Stimulated activated CD8-positive, alpha-beta memory T cell treated with anti-CD3 and anti-CD28 coated beads, Interleukin-15, amount 100 ng/mL, for 24 hours (primary cell): ENCODE data around the gene ELP1.
"Not testable (repeated sequence)": the region's sequence is repeated elsewhere in the genome, so short reads cannot be mapped to it uniquely, and the experiment has no call there.

Experiments
- DNase-seq: peaks from one replicate; pipeline ENCODE4 v3.0.0-alpha.2; 2020; ENCODE audit warnings: low read depth

ELP1 gene

GRCh38 chr9:108933231-108933717 lies 650 bp downstream of the ELP1 start:
- no peak for DNase-seq

- DNase-seq, result no peak
Measured at GRCh38 chr9:108928386-108928785, 5.5 kb downstream of the ELP1 start.

DNA sequence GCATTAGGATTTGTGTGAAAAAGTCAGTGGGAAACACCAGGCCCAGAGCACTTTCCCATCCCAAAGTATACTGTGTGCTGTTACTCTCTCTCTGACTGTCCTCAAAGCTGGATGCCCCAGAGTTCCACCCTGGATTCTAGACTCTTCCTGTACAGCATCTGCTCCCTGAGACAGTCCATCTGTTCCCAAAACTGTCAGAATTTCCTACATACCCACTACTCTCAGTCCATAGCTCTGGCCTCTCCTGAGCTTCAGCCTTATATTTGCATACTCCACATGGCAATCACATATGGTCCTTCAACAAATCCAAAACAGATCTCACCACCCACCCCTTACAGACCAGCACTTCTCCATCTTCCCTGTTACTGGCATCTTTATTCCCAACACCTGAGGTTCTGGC lies 9.5 kb downstream of the ELP1 start:
- no peak for DNase-seq

- DNase-seq, result no peak
Measured at GRCh38 chr9:108921200-108921599, 12.7 kb downstream of the ELP1 start.

- DNase-seq, result not testable (repeated sequence)
Measured at GRCh38 chr9:108920401-108920800, 13.5 kb downstream of the ELP1 start.

DNA sequence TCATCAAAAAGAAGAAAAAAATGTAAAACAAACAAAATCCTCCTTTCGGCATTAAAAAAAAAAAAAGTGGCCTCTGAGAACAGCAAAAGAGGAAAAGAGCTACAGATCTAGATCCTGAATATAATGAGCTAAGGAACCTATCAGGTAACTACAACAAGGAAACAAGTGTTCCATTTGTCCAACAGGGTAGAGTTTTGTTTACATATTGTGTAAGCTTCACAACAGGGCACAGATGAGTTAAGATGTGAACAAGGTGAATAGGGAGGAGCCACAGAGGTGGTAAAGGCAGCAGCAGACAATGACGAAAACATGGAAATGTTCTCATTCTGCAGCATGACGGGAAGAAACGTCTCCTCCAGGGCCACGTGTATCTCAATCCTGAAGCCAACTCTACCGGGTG lies 14.4 kb downstream of the ELP1 start:
- no peak for DNase-seq

DNA sequence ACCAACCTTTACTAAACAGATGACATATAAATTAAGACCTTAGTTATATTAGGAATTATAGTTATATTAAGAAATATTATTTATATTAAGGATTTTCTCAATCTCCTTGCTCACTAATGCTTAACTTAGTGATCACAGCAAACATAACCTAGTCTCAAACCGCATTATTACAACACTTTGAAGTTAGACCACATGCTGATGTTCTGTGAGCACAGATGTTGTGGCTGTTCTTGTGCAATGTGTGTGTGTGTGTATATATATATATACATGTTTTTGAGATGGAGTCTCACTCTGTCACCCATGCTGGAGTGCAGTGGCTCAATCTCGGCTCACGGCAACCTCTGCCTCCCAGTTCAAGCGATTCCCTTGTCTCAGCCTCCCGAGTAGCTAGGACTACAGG lies 20.5 kb downstream of the ELP1 start:
- no peak for DNase-seq

- no peak for DNase-seq
Measured at GRCh38 chr9:108911820-108912219, 22.1 kb downstream of the ELP1 start.

DNA sequence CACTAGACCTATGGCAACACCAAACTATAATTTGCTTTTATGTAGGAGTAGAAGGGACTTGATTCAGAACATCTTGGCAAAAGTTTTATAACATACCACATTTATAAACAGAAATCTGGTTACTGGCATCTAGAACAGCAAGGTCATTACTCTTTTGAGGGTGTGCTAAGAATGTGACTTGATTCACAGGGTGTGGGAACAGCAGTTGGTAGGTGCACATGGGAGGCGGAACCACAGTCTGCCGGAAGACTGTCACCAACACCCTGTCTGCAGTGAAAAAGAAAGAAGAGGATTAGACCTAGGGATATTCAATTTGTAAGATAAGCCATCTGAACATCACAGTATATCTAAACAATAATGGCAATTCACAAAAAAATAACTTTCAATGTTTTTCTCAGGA lies 23.0 kb downstream of the ELP1 start:
- no peak for DNase-seq

- no peak for DNase-seq
Measured at GRCh38 chr9:108910402-108910801, 23.5 kb downstream of the ELP1 start.

DNA sequence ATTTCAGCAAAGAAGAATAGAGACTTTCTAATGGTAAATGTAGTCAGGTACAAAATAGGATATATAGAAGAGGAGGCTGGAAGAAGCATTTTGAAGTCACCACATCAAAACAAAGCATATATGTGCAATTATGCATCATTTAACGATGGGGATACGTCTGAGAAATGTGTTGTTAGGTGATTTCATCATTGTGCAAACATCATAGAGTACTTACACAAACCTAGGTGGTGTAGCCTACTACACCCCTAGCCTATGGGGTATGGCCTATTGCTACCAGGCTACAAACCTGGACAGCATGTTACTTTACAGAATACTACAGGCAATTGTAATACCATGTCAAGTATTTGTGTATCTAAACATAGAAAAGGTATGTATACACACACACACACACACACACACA lies 28.4 kb downstream of the ELP1 start:
- DNase-seq, result no peak

DNA sequence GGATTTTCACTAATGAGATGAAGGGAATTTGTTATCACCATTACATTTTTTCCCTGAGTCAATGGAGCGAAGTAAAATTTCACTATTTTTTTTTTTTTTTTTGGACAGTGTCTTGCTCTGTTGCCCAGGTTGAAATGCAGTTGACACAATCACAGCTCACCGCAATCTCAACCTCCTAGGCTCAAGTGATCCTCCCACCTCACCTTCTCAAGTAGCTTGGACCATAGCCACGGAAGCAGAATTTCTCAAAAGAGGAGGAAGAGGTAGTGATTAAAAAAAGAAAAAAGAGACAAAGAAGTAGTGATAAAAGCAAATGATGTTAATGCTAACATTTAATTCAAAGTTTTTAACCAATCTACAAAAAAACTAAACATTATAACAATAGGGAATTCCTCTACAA lies 29.8 kb downstream of the ELP1 start:
- DNase-seq, result no peak

- no peak for DNase-seq
Measured at GRCh38 chr9:108903420-108904103, 30.4 kb downstream of the ELP1 start.

DNA sequence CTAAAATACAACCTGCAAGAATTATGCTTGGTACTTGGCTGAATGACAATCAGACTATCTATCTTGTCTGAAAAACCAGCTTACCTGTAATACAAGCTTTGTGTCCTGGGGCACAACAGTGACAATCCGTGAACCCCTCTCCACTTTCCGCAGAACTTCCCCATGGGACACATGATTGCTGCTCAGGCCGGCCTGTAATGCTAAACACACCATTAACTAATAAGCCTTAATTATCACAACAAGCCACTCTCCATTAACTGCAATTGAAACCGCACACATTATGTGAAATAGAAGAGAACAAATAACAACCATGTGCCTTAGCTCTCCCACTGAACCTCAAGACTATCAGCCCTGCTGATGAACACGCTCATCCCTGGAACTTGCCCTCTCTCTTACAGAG lies 33.7 kb downstream of the ELP1 start:
- DNase-seq, result no peak

- DNase-seq, result not testable (repeated sequence)
Measured at GRCh38 chr9:108899023-108899695, 34.8 kb downstream of the ELP1 start.

DNA sequence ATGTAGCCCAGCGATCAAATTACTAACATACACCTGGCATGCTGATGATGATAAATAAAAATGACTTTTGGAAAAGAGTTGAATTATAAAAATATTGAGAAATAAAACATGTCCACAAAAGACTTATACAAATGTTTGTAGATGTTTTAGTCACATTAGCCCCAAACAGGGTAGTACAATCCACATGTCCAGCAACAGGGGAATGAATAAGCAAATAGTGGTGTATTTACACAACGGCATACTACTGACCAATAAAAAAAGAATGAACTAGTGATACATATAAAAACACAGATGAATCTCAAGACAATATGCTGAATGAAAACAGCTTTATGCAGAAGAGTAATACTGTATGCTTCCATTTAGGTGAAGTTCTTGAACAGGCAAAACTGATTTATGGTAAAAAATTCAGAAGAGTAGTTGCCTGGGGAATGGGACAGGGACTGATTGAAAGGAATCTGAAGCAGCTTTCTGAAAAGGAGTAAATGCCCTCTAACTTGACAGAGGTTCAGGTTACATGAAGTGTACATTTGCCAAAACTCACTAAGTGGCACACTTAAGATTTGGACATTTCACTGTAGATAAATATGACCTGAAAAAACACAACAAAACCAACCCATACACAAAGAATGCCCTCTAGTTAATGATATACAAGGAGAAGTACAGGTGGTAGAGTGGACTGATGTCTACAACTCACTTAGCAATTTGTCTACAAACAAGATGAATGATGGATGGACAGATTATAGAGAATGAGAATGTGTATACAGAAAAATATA lies 36.4 kb downstream of the ELP1 start:
- no peak for DNase-seq

DNA sequence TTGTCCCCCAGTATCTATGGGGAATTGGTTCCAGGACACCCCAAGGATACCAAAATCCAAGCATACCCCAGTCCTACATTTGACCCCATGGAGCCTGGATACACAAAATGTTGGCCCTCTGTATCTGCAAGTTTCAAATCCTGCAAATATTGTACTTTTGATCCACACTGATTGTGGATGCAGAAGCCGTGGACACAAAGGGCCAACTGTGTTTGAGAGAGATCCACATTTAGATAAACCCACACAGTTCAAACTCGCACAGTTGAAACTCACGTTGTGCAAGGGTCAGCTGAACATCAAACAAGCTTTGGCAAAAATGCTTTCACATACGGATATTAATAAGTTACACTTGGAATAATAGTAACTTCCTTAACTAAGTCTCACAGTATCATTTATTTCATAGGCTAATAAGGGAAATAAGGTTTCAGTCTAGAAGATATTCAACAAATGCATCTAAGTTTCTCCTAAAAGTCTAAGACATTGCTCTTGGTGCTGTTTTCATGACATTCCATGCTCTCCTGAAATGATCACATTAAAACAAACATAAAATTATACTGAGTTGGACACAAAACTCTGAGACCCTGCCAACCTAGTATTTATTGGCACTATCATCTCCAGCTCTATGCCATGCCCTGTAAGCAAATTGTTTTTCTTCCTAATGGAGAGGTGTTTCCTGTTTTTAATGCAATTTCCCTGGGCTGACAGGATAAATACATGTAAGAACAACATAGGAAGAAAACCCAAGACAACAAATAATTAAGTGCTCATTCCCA lies 39.5 kb downstream of the ELP1 start:
- DNase-seq, result no peak

- no peak for DNase-seq
Measured at GRCh38 chr9:108889649-108890067, 44.3 kb downstream of the ELP1 start.

DNA sequence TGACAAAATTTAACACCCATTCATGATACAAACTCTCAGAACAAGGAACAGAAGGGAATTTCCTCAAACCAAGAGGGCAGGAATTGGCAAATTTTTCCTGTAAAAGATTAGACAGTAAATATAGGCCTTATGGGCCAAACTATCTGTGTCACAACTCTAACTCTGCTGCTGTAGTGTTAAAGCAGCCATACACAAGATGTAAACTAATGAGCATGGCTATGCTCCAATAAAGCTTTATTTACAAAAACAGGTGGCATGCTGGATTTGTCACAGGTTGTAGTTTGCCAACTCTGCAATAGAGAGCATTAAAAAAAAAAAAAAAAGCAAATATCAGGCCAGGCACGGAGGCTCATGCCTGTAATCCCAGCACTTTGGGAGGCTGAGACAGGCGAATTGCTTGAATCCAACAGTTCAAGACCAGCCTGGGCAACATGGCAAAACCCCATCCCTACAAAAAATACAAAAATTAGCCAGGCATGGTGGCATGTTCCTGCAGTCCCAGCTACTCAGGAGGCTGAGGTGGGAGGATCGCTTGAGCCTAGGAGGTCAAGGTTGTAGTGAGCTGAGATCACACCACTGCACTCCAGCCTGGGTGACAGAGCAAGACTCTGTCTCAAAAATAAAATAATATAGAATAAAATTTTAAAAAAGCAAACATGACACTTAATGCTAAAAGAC lies 47.2 kb downstream of the ELP1 start:
- DNase-seq, result not testable (repeated sequence)

DNA sequence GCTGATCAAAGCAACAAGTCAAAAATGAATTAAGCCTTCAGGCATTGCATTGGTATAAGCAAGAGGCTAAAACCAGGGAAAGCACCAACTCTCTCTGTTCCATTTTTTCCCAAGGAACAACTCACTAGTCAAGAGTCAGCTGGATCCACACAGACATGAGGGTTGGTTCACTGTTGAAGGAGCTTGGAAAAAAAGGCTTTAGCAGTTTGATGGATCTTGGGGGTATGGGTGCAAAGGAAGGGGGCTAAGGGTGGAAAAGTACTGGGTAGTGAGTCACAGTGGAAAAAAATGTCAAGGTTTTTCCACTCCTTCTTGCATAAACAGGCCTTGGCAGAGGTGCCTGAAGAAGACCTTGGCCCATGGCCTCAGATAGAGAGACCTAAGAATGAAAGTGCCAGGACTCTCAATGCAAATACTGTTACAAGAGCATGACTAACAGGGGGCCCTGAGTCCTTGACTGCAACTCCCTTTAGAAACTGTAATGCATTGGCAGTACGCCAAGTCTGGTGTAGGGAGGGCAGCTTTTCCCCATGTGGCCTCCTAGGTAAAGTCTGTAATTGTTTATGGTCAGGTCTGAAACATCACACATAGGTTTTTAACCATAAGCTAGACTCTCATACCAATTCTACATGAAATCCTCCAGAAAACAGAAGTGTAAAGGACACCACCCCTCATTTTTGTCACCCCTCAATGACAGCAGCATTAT lies 48.1 kb downstream of the ELP1 start:
- peak; percentile 10 for DNase-seq

DNA sequence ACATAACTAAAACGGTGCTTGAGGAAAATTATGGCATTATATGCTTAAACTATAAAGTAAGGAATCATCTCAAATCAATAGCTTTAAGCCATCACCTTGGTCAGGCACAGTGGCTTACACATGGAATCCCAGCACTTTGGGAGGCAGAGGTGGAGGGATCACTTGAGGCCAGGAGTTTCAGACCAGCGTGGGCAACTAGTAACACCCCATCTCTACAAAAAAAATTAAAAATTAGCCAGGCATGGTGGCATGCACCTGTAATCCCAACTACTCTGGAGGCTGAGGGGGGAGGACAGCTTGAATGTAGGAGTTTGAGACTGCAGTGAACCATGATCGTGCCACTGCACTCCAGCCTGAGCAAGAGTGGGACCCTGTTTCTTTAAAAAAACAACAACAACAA lies 49.2 kb downstream of the ELP1 start:
- no peak for DNase-seq
